PFSK-1 (cell line): ENCODE data around the gene WDR72.

ENCODE experiments used
- FOXP2 ChIP-seq: optimal IDR thresholded peaks from 2 replicates; pipeline ENCODE3; 2011; ENCODE audit warnings: borderline replicate concordance, control low read depth, inconsistent platforms; ENCODE audit not compliant: insufficient read depth; ENCODE audit errors: extremely low read length, extremely low read depth
- POLR2AphosphoS5 ChIP-seq: IDR thresholded peaks from 2 replicates; pipeline ENCODE4 v1.6.1; 2012; ENCODE audit warnings: low read depth, mild to moderate bottlenecking, control low read depth, low read length, moderate library complexity
- REST ChIP-seq, 2 experiments: IDR thresholded peaks; 2 replicates each; pipeline versions ENCODE4 v1.6.1 to v1.8.0; 2011 to 2012; ENCODE audit warnings: low read depth in 2 of 2, low read length in 2 of 2, control low read depth in 1 of 2, inconsistent platforms in 1 of 2, mild to moderate bottlenecking in 1 of 2, moderate library complexity in 1 of 2; ENCODE audit not compliant: insufficient read depth in 1 of 2
- SIN3A ChIP-seq: IDR thresholded peaks from 2 replicates; pipeline ENCODE4 v1.6.1; 2012; ENCODE audit warnings: mild to moderate bottlenecking, low read length, moderate library complexity, borderline replicate concordance; ENCODE audit not compliant: insufficient read depth
- TAF1 ChIP-seq: IDR thresholded peaks from 2 replicates; pipeline ENCODE4 v1.6.1; 2012; ENCODE audit warnings: low read length, control low read depth, borderline replicate concordance; ENCODE audit not compliant: insufficient read depth

WDR72 gene

GRCh38 chr15:53739187-53739586, 20.3 kb downstream of the WDR72 start:
- no peak for TF ChIP-seq SIN3A
- no peak for TF ChIP-seq POLR2AphosphoS5
- no peak for TF ChIP-seq REST (IDR thresholded peaks at IDR 0.05; ENCODE audit: insufficient read depth in 1 of 2, low read depth in 2 of 2, low read length in 2 of 2)

DNA sequence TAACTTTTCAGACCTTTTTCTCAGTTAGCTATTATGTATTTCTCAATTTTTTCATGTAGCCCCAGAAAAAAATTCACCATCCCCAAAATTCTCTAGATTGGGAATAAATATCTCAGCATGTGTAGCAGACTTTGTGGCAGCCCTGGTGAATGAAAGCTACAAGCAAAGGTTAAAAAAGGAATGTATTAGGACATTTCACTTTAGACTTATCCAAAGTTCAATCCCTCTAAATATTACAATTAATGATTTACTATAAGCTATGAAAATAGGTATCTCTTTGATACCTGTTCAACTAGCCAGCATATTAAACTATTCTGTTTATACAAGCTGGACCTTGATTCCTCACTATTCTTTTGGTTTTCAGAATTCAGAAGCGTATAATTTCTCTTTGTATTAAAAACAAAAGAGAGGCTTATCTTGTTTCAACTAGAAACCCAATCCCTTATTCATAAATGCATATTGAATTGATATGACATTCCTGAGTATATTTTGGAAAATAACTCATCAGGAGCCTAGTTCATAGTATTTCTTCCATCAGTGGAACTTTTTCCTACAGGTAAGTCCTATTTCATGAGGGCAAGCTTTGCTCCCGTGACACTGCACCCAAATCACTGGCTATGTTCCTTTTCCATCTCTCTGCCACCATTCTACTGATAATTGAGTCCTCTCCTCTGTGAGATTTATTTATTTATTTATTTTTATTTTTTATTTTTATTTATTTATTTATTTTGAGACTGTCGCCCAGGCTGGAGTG, 38.0 kb downstream of the WDR72 start:
- TF ChIP-seq SIN3A = no peak
- TF ChIP-seq POLR2AphosphoS5 = no peak
- no peak for TF ChIP-seq TAF1
- TF ChIP-seq REST (IDR thresholded peaks at IDR 0.05; ENCODE audit: insufficient read depth in 1 of 2, low read depth in 2 of 2, low read length in 2 of 2) = no peak
- no peak for TF ChIP-seq FOXP2

DNA sequence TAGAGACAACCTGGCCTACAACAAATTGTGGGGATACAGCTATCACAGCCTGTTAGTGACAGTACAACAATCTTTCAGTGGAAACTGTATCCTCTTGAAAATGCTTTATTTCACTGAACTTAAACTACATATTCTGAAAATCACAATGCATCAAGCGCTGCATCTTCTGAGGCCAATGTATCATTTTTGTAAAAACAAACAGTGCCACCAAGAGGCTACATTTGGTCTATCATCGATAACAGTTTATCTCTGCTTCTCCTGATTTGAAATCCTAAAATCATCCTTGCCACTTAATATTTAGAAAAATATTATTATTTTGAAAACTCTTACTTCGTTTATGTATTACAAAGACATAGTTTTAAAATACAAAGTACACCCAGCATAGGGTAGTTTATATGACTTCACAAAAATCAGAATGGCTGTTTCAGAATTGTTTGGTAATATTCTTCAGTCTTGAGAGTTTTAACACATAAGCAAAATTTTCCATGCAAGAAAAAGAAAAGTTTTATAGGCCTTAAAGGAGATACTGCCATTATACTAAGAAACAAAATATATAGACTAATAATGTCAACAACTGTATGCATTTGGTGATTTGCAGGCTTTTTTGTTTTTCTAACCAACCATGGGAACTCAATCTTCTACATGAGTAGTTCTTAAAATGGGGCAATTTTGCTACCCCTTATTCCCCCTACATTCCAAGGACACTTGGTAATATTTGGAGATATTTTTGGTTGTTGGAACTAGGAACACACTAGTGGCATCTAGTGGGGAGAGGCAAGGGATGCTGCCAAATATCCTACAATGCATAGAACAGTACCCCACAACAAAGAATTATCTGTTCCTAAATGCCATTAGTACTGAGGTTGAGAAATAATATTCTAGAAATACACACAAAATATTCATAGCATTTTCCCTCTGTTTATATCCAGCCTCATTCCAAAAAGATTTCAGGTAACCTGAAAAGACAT, 42.3 kb downstream of the WDR72 start:
- TF ChIP-seq REST (IDR thresholded peaks at IDR 0.05; ENCODE audit: insufficient read depth in 1 of 2, low read depth in 2 of 2, low read length in 2 of 2) (no peak), FOXP2 (no peak), POLR2AphosphoS5 (no peak), TAF1 (no peak), SIN3A (no peak)

DNA sequence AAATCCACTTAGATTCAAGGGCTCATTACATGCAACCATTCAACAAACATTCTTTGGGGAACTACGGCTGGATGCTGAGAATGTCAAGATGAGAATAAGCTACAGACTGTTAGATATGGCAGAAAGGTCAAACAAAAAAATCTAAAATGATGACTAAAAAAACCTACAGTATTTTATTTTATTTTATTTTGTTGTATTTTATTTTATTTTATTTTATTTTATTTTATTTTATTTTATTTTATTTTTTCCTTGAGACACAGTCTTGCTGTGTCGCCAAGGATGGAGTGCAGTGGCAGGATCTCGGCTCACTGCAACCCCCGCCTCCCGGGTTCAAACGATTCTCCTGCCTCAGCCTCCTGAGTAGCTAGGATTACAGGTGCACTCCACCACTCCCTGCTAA, 46.2 kb downstream of the WDR72 start:
- TF ChIP-seq FOXP2 (no peak), REST (IDR thresholded peaks at IDR 0.05; ENCODE audit: insufficient read depth in 1 of 2, low read depth in 2 of 2, low read length in 2 of 2) (no peak), SIN3A (no peak), TAF1 (no peak), POLR2AphosphoS5 (no peak)
